ENCODE data around the gene PRAMEF6.
"Not testable (repeated sequence)": the region's sequence is repeated elsewhere in the genome, so short reads cannot be mapped to it uniquely, and the experiment has no call there.

Gene PRAMEF6

GRCh38 chr1:12947480-12947879 lies at the start of gene PRAMEF6:
Gene PRAMEF6, minus strand, starts transcription at chr1:12947580. Its CDS starts 5,062 bp downstream, at chr1:12942518.
- FAIRE-seq; DNase-seq (ENCODE audit: insufficient read length, low spot score): not testable (repeated sequence)

DNA sequence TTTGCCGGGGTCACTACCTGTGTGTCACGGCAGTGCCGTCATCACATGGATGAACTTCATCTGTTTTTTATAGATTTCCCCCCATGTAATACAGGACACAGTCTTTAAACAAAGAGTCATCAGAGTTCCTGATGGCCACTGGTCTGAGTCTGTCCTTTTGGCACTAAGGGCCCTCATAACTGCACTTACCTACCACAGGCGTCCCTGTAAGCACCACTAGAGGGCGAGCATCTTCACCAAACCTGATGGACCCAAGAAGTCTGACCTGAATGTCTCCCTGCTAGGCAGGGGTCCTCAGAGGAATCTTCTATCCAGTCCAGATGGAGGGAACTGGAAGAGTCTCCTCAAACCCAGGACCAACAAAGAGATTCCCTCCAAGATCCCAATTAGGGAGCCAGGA lies 23.0 kb downstream of the PRAMEF6 start:
- FAIRE-seq = not testable (repeated sequence)

DNA sequence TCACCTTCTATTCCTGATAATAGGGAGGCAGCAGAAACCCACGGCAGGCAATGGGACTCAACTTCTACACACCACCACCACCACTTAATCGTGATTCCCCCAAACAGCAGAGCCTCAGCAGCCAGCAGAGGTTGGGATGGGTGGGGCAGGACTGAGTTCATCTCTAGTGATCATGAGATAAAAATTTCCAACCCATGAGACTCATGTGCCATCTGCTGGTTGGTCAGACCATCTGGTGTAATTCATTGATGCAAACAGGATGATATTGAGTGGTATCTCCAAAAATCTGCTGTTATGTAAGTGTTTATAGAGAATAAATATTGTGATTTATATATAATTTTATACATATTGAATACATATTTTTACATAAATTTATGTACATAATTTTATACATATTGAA lies 25.6 kb downstream of the PRAMEF6 start:
- not testable (repeated sequence) for DNase-seq (ENCODE audit: insufficient read length, low spot score); FAIRE-seq

More for the DNA sequence above, 23.0 kb downstream of the PRAMEF6 start:
- not testable (repeated sequence) for DNase-seq (ENCODE audit: insufficient read length, low spot score)

- not testable (repeated sequence) for DNase-seq (ENCODE audit: insufficient read length, low spot score); FAIRE-seq
Measured at GRCh38 chr1:12916310-12916709, 31.1 kb downstream of the PRAMEF6 start, which contains the start of gene PRAMEF7. Gene PRAMEF7, plus strand, starts transcription at chr1:12916610. Its CDS starts 1,083 bp downstream, at chr1:12917693.

DNA sequence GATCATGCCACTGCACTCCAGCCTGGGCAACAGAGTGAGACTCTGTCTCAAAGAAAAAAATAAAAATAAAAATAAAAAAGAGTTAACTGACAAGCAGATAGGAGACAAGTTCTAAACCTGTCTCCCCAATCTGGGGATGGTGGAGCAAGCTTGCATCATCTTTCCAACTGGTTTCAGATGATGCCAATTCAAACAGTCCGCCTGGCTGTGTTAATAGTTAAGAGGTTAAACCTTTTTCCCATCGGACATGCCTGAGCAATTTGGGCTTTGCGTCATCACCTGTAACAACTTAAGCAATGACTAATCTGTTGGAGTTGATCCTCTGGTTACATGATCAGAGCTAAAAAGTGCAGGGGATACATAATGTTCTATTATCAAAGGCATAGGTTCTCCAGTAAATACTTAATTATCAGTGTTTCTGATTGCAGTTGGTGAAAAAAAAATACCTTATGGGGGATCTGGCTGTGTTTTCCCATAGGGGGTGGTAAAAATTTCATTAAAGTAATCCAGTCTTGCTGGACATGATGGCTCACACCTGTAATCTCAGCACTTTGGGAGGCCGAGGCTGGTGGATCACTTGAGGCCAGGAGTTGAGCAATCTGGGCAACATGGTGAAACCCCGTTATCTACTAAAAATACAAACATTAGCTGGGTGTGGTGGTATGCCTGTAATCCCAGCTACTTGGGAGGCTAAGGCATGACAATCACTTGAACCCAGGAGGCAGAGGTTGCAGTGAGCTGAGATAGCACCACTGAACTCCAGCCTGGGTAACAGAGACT lies 43.4 kb downstream of the PRAMEF6 start:
- DNase-seq (ENCODE audit: insufficient read length, low spot score); FAIRE-seq: not testable (repeated sequence)

DNA sequence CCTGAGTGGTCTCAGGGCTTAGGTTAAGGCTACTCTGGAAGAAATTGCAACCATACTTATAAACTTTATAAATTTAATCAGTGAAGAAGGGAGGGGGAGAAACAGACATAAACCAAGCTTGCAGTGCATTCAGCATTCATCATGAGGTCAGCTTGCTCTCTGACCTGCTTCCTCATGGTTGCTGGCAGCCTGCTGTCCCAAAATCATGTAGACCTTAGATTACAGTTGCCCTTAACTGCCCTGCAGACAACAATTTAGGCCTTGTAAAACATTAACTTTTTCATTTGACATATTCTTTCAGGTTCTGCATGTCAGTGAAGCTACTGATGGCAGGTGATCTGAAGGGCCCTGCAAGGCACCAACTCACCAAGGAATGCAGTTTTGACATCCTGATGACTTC lies 48.2 kb downstream of the PRAMEF6 start:
- not testable (repeated sequence) for DNase-seq (ENCODE audit: insufficient read length, low spot score); FAIRE-seq

DNA sequence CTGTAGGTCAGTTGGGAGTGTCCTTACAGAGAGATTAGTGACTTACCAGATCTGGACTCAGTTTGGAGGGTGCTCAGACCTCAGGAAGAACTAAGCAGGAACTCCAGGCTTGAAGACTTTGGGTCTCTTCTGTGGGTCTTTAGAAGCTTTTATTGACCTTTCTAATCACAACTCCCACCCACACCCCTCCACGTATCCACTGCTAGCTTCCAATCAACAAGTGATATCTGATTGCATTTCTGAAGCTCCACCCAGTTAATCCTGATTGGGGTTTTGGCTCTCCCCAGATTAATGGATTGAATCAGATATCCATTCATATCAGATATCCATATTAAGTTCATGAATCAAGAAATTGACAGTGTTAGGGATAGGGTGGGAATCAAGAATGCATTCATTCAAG lies 49.2 kb downstream of the PRAMEF6 start, which contains the start of gene PRAMEF10:
TSS of gene PRAMEF10 (minus strand) at position 101 of the 400 bp plus-strand sequence. CDS start 2,423 bp downstream, outside the sequence.
- FAIRE-seq; DNase-seq (ENCODE audit: insufficient read length, low spot score): not testable (repeated sequence)
